Measurements from ENCODE around the gene THSD4. TPM values are rescaled to one million over a fixed set of nuclear protein-coding genes. Genes with fewer than 3 reads are reported as not detected.

THSD4 gene
- total RNA-seq, 1 donor = 15.6 TPM

GRCh38 chr15:71410347-71410746 is 295.1 kb downstream of the THSD4 start:
- H3K27ac ChIP-seq (ENCODE audit: low read depth, low read length) = no peak overlapping the region
- H3K27me3 ChIP-seq (ENCODE audit: insufficient read depth, low read length) = no peaks in the 10 kb centered on the region
- peak overlapping the region; percentile 25 for H2AFZ ChIP-seq (ENCODE audit: low read length)
- H3K36me3 ChIP-seq (ENCODE audit: insufficient read depth, low read length) = no peaks in the 10 kb centered on the region
- no peak for DNase-seq (ENCODE audit: insufficient read length, low spot score, missing footprints)
- H3K9me3 ChIP-seq (ENCODE audit: low read depth, low read length) = no peaks in the 10 kb centered on the region
- no peaks in the 10 kb centered on the region for H4K20me1 ChIP-seq (ENCODE audit: insufficient read depth, low read length)
- no peak overlapping the region for H3K4me3 ChIP-seq (ENCODE audit: insufficient read depth, low read length)
- no peak overlapping the region for H3K4me2 ChIP-seq (ENCODE audit: insufficient read depth, low read length)
- peaks cover 12% of the 10 kb centered on the region for H3K4me1 ChIP-seq (ENCODE audit: insufficient read depth, low read length)
- TF ChIP-seq, protein P1, sequence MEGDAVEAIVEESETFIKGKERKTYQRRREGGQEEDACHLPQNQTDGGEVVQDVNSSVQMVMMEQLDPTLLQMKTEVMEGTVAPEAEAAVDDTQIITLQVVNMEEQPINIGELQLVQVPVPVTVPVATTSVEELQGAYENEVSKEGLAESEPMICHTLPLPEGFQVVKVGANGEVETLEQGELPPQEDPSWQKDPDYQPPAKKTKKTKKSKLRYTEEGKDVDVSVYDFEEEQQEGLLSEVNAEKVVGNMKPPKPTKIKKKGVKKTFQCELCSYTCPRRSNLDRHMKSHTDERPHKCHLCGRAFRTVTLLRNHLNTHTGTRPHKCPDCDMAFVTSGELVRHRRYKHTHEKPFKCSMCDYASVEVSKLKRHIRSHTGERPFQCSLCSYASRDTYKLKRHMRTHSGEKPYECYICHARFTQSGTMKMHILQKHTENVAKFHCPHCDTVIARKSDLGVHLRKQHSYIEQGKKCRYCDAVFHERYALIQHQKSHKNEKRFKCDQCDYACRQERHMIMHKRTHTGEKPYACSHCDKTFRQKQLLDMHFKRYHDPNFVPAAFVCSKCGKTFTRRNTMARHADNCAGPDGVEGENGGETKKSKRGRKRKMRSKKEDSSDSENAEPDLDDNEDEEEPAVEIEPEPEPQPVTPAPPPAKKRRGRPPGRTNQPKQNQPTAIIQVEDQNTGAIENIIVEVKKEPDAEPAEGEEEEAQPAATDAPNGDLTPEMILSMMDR (IDR thresholded peaks at IDR 0.05; ENCODE audit: extremely low read depth, low read depth, low read length) = no peak
- no peaks in the 10 kb centered on the region for H3K79me2 ChIP-seq (ENCODE audit: insufficient read depth, low read length)

DNA sequence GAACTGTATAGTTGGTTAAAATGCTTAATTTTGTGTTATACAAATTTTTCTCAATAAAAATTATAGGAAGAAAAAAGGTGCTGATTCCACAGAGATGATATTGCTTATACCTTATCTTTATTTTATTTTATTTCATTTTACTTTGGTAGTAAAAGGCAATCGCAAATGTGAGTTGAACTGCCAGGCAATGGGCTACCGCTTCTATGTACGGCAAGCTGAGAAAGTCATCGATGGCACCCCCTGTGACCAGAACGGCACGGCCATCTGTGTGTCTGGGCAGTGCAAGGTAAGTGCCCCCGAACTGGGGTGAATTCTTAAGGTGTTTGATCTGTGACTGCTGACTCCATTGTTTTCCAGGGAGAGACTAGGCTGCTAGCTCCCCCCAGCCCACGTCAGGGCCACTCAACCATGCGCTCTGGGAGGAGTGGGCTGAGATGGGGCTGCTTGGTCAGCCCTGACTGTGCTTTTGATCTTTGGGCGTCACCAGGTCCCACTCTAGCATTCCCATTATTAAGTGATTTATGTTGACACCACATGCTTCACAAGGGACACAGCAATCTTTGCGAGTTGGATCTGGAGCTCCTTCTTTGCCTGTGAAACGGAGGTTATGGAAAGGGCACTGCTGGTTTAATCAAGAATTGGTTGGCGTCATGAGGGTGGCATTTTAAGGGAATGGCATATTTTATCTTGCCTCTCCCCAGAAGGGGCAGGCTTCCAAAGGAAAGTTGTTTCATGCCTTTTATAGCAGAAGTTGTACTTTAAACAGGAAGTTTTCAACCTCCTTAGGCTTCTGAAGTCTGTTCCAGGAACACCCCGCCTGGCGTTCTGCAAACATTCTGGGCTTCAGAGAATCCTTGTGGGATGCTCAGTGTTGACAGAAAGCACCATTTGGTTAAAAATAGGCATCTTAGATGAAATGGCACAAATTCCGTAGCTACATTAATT is 296.5 kb downstream of the THSD4 start:
- Histone ChIP-seq H3K36me3 (ENCODE audit: insufficient read depth, low read length) (no peaks in the 10 kb centered on the region), H3K27me3 (ENCODE audit: insufficient read depth, low read length) (no peaks in the 10 kb centered on the region), H2AFZ (ENCODE audit: low read length) (peak overlapping the region; percentile 90), H3K27ac (ENCODE audit: low read depth, low read length) (peak overlapping the region; percentile 52), H3K4me2 (ENCODE audit: insufficient read depth, low read length) (peak overlapping the region; percentile 84), H3K79me2 (ENCODE audit: insufficient read depth, low read length) (no peaks in the 10 kb centered on the region), H3K4me3 (ENCODE audit: insufficient read depth, low read length) (peak overlapping the region; percentile 58), H3K4me1 (ENCODE audit: insufficient read depth, low read length) (peaks cover 12% of the 10 kb centered on the region), H4K20me1 (ENCODE audit: insufficient read depth, low read length) (no peaks in the 10 kb centered on the region), H3K9me3 (ENCODE audit: low read depth, low read length) (no peaks in the 10 kb centered on the region)
- no peak for DNase-seq (ENCODE audit: insufficient read length, low spot score, missing footprints)
- TF ChIP-seq, protein P1 (IDR thresholded peaks at IDR 0.05; ENCODE audit: extremely low read depth, low read depth, low read length) = peak; percentile 42

DNA sequence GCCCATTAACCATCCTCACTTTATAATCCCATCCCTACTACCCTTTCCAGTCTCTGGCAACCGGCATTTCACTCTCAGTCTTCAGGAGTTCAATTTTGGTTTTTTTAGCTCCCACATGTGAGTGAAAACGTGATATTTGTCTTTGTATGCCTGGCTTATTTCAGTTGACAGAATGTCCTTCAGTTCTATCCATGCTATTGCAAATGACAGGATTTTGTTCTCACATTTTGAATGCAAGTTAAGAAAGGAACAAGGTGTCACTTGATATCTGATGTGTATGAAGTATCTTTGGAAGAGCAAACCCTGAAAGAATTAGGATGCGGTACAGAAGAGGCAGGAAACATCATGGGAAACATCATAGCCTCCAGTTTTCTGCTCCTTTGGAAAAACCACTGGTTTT is 298.1 kb downstream of the THSD4 start:
- Histone ChIP-seq H3K9me3 (ENCODE audit: low read depth, low read length) (no peaks in the 10 kb centered on the region), H3K4me3 (ENCODE audit: insufficient read depth, low read length) (no peak overlapping the region), H3K27me3 (ENCODE audit: insufficient read depth, low read length) (no peaks in the 10 kb centered on the region), H3K79me2 (ENCODE audit: insufficient read depth, low read length) (no peaks in the 10 kb centered on the region), H3K27ac (ENCODE audit: low read depth, low read length) (no peak overlapping the region), H2AFZ (ENCODE audit: low read length) (no peak overlapping the region), H3K4me2 (ENCODE audit: insufficient read depth, low read length) (no peak overlapping the region), H4K20me1 (ENCODE audit: insufficient read depth, low read length) (no peaks in the 10 kb centered on the region), H3K36me3 (ENCODE audit: insufficient read depth, low read length) (no peaks in the 10 kb centered on the region), H3K4me1 (ENCODE audit: insufficient read depth, low read length) (peaks cover 12% of the 10 kb centered on the region)
- DNase-seq (ENCODE audit: insufficient read length, low spot score, missing footprints) = no peak
- TF ChIP-seq, protein P1 (IDR thresholded peaks at IDR 0.05; ENCODE audit: extremely low read depth, low read depth, low read length) = no peak

DNA sequence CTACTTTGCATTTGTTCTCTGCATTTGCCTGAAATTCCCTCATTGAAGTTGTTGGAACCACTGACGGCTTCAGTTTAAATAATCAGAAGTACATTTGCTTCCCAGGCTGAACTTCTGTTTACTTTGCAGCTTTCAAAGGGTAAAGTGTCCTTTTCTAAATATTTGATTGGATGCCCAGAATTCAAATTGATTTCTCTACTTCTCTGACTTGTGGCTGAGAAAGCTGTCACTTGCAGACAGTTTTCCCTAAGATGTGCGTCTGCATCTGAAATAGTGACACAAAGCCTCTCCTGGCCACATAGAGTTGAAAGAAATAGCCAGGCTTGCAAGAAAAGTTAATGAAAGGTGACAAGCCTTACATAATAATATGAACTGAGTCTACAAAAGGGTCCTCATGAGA is 299.6 kb downstream of the THSD4 start:
- no peak for DNase-seq (ENCODE audit: insufficient read length, low spot score, missing footprints)
- H3K4me1 ChIP-seq (ENCODE audit: insufficient read depth, low read length) = peaks cover 12% of the 10 kb centered on the region
- no peaks in the 10 kb centered on the region for H3K79me2 ChIP-seq (ENCODE audit: insufficient read depth, low read length)
- no peaks in the 10 kb centered on the region for H4K20me1 ChIP-seq (ENCODE audit: insufficient read depth, low read length)
- H3K9me3 ChIP-seq (ENCODE audit: low read depth, low read length) = no peaks in the 10 kb centered on the region
- no peak overlapping the region for H2AFZ ChIP-seq (ENCODE audit: low read length)
- H3K4me2 ChIP-seq (ENCODE audit: insufficient read depth, low read length) = no peak overlapping the region
- no peaks in the 10 kb centered on the region for H3K27me3 ChIP-seq (ENCODE audit: insufficient read depth, low read length)
- TF ChIP-seq, protein P1 (IDR thresholded peaks at IDR 0.05; ENCODE audit: extremely low read depth, low read depth, low read length) = no peak
- H3K36me3 ChIP-seq (ENCODE audit: insufficient read depth, low read length) = no peaks in the 10 kb centered on the region
- no peak overlapping the region for H3K27ac ChIP-seq (ENCODE audit: low read depth, low read length)
- H3K4me3 ChIP-seq (ENCODE audit: insufficient read depth, low read length) = no peak overlapping the region
